ENCODE results near the gene PEAK3.

The PEAK3 gene

DNA sequence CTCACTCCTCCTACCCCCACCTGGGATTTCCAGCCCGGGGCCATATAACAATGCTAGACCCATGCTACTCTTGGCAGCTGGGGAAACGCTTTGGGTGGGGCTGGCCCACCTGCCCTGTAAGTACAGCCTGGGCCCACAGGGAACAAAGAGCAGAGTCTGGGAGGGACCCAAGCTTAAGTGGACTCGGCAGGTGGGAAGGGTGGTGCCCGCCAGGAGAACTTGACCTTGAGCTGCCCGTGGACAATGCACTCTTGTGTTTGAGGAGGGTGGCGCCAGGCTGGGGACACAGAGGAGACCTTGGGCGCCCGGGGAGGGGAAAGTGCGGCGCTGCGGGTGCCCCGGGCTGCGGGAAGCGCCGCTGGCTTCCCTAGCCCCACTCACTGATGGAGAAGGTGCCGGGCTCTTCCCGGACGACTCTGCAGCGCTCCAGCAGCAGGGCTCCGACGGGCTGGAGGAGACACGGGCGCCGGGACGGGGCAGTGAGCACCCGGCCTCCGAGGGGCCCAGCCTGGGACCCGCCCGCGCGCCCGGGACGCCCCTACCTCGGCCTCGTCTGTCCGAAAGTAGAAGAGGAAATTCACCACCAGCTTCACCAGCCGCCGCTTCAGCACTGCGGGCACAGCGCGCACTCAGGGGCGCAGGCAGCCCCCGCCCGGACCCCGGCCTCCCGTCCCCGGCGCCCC lies 46.5 kb downstream of the PEAK3 start:
- DNase-seq, result no peak

DNA sequence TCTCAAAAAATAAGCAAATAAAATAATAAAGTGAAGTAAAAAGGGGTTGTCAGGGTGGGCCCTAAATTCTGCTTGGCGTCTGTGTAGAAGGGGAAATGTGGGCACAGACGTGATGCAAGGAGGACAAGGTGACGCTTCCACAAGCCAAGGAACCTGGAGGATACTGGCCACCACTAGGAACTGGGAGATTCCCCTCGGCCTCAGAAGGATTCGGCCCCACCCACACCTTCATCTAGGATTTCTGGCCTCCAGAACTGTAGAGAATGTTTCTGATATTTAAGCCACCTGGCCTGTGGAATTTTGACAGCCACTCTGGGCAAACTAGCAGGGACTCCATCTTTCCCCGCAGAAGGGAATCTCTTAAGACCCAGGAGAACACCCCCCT lies 47.0 kb downstream of the PEAK3 start:
- no peak for DNase-seq

DNA sequence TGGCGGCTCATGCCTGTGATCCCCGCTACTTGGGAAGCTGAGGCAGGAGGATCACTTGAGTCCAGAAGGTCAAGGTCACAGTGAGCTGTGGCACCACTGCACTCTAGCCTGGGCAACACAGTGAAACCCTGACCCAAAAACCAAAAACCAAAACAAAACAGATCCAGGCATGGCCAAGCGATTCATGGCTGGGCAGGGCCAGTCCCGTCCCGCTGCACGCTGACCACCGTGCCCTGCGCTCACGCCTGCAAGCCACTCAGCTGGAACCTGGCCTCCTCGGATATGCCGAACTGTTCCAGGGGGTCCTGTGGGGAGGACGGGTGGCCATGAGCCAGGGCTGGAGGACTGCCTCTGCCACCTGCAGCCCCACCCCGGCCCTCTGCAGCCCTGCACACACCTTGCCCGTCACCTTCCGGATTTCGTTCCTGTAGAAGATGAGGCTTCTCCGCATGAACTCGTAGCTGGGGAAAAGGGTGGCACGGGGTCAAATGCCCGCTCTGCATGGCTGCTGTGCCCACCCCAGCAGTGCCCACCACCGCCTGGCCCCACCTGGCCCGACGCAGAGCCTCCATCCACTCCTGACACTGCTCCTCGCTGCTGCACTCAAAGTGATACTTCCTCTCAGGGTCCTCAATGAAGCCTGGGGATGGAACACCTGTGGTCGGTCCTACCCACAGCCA lies 48.2 kb downstream of the PEAK3 start:
- no peak for DNase-seq

DNA sequence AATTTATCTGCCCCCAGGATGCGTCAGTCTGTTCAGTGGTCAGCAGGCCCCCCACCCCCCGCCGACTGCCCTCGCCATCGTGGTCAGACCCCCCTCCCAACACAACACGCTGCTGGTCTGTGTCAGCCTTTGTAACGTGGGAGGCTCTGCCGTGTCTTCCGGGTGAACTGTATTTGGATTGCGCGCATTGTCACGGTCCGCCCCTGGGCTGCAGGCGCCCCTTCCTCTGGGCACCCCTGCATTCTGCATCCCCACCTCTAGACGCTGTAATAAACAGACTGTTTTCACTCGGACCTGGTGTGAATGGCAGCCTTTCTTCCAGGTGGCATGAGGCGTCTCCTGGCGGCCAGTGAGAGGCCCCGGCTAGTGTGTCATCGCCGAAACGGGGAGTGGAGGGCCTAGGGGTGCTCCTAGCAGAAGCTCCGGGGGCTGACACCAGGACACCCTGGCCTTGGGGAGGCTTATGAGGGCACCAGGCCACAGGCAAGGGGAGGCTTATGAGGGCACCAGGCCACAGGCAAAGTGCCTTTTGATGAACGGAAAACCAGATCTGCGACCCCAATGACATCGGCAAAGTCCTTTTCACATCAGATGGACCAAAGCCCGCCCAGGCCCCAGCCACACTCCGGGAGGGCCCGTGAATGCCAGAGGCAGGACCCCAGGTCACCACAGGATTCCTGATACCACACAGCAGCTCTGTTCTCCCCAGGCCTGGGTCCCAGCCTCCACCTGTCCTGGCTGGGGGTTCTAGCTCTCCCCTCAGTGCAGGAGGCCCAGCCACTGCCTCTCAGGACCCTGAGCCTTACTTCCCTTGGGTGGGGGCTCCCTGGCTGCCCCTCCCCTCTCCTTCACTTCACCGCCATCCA lies 49.5 kb downstream of the PEAK3 start:
- no peak for DNase-seq

DNA sequence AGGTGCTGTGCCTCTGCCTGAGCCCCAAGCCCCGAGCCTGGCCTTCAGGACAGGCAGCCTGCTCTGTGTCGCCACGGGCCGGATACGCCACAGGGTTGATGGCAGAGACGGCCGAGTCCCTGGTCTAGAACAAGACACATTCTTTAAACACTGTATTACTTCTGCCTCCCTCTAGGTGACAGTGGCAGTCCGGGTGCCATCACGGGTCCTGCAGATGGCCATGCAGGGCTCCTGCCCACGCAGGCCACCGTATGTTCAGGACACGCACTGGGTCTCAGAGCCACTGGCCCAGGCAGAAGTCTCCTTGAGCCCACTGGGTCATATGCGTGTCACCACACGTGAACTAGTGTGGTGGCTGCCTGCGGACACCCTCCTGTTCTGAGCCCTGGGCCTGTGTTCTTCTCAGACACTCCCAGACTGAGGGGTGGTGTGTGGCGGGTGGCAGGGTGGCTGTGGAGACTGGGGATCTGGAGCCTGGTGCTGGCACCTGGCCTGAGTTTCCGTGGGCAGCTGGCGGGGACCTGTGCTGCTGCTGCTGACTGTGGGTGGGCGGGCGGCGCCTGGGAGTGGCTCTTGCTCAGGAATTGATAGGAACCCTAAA lies 50.3 kb downstream of the PEAK3 start:
- DNase-seq, result no peak

DNA sequence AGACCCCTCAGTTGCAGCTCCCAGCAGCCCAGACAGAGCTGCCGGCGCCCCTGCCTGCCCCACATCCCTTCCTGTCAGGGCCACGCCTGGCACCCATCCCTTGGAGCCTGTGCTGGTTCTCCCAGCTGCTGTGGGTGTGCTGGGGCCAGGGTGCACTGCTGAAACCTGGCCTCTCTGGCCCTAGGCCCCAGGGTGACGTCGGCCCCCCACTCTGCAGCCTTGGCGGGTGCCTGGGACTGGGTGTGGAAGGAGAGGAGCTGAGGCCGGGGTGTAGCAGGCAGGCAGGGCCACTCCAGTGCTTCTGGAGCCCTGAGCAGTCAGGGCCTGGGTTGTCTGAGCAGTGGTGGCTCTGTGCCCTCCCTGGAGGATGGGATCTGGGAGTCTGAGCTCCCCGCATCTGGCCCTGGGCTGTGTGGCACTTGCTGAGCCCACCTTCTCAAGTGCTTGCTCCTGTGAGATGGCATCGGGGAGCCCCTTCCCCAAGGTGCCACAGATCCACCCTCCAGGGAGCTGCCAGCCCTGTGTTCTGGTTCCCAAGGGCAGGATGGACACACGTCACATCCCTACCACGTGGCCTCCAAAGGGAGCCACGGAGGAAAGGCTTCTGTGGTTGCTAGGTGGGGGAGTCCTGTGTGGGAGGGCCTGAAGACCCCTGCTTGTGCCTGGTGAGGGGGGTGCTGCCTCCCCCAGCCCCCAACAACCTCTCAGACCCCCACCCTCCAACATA lies 51.0 kb downstream of the PEAK3 start:
- DNase-seq, result no peak

DNA sequence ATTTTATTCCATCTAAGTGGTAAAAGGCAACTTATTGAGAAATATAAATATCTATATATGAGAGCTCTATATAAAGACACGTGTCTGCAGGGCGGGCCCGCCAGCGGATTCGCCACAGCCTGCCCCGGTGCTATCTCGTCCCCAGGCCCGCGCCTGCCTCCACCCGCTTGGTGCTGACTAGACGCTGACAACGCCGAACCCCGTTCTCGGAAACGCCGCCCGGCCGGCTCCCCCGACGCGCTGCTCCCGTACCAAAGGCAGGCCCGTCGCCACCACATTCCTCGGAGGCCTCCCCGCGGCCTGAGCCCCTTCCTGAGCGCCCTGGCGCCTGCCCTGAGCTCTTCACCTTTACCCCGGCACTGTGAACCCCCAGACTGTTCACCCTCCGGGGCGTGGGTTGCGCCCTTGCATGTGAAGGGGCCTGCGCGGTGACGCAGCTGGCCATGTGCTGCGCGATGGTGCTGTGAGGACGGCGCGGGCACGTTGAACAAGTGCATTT lies 51.9 kb downstream of the PEAK3 start:
- no peak for DNase-seq

DNA sequence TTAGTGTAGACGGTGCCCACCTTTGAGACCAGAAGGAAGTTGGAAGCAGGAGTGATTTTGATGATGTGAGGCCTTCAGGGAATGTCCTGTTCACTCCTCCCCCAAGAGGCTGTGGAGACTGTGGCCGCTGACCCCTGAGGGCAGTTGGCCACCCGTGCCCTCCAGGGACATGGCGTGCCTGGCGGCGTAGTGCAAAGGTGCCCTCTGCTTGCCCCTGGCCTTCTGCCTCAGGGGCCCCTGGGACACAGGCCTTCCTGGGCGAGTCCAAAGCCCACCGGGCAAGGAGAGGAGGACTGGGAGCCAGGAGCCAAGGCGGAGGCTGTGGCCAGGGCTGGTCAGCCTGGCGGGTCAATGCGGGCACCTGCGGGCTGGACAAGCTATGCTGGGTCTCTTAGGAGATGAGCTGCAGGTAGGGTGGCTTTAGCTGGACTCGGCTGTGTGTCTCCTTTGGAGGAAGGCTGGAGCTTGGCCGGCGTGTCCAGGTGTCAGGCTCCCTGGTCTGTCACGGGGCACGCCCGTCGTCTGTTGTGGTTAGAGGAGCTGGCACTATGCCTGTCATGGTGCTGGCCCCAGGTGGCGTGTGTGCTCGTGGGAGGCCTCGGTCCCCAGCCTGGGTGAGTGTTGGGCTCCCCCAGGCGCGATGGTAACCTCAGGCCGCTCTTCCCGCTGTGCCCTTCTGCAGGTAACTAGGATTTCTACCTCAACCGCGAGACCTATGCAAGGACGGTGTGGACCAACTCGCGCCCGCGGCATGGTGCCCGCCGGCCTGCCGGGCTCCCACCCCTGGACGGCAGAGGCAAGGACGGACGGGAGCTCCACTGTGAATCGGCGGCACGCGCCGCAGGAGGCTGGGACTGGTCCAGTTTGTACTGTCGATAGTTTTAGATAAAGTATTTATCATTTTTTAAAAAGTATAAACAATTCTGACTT lies 52.6 kb downstream of the PEAK3 start:
- no peak for DNase-seq

DNA sequence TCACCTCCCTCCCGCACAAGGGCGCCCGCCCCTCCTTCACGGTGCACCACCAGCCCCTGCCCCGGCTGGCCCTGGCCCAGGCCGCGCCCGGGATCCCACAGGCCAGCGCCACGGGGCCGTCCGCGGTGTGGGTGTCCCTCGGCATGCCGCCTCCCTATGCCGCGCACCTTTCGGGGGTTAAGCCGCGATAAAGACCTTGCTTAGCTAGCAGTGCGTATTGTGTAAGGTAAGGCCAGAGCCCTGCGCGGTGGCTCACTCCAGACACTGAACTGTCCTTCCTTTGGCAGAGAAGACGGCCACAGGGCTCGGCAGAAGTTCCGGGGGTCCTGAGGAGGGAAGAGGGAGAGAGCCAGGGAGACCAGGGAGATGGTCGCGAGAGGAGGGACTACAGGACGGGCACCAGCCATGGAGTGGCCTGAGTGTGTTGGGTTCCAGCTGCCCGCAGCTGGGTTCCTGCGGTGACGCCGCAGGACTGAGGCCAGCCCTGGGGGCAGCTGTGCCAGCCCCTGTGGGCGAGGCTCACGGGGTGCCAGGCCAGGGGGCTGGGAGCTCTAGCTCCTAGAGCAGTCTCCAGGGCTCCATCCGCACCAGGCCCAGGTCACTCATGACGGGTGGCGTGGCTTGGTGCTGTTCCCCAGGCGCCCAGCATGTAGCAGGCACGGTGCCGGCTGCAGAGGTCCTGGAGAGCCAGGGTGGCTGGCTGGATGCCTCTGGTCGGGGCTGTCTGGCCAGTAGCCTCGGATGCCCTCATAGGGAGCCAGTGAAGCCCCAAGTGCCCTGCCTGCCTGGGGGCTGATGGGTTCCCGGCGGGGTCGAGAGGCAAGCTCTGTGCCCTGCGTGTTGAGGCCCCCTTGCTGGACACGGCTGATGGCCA lies 53.6 kb downstream of the PEAK3 start:
- DNase-seq, result no peak

DNA sequence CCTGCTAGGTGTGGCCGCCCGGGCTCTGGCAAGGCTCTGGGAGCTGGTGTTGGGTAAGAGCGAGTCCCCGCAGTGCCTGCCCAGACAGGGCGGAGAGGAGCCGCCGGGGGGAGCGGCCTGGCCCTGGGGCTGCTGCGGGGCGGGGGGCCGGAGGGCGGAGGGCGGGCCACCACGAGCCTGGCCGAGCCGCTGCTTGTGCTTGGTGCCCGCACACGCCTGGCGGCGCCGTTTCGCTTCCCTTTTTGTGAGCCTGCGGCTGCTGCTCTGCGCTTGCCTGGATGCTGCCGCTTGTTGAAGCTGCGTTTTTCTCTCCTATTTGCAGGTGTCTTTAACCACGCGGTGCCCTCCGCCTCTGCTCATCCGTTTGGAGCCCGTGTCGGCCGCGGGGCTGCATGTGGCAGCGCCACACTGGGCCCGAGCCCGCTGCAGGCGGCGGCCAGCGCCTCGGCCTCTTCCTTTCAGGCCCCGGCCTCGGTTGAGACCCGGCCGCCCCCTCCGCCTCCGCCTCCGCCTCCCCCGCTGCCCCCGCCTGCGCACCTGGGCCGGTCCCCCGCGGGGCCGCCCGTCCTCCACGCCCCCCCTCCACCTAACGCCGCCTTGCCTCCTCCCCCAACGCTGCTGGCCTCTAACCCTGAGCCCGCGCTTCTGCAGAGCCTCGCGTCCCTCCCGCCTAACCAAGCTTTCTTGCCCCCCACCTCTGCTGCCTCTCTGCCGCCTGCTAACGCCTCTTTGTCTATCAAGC lies 54.4 kb downstream of the PEAK3 start:
- DNase-seq, result no peak

DNA sequence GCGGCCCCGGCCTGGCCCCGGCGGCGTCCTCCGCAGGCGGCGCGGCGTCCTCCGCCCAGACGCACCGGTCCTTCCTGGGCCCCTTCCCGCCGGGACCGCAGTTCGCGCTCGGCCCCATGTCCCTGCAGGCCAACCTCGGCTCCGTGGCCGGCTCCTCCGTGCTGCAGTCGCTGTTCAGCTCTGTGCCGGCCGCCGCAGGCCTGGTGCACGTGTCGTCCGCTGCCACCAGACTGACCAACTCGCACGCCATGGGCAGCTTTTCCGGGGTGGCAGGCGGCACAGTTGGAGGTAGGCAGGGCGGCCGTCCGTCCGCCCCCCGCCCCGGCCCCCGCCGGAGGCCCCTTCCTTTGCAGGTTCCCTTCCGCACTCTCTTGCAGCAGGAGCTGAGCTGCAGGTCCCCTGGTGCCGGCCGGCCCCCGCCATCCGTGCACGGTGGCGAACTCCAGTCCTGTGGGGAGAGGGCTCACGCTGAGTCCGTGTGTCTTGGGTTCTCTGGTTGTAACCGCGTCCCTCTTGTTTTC lies 55.1 kb downstream of the PEAK3 start:
- no peak for DNase-seq

DNA sequence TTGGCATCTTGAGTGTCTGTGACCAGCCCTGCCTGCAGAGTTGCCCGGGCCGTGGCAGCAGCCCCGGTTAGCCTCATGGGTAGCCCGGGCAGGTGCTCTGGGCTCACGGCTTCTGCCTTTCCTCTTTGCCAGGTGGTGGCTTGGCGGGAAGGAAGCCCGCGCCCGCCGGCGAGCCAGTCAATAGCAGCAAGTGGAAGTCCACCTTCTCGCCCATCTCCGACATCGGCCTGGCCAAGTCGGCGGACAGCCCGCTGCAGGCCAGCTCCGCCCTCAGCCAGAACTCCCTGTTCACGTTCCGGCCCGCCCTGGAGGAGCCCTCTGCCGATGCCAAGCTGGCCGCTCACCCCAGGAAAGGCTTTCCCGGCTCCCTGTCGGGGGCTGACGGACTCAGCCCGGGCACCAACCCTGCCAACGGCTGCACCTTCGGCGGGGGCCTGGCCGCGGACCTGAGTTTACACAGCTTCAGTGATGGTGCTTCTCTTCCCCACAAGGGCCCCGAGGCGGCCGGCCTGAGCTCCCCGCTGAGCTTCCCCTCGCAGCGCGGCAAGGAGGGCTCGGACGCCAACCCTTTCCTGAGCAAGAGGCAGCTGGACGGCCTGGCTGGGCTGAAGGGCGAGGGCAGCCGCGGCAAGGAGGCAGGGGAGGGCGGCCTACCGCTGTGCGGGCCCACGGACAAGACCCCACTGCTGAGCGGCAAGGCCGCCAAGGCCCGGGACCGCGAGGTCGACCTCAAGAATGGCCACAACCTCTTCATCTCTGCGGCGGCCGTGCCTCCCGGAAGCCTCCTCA lies 55.7 kb downstream of the PEAK3 start:
- DNase-seq, result no peak

DNA sequence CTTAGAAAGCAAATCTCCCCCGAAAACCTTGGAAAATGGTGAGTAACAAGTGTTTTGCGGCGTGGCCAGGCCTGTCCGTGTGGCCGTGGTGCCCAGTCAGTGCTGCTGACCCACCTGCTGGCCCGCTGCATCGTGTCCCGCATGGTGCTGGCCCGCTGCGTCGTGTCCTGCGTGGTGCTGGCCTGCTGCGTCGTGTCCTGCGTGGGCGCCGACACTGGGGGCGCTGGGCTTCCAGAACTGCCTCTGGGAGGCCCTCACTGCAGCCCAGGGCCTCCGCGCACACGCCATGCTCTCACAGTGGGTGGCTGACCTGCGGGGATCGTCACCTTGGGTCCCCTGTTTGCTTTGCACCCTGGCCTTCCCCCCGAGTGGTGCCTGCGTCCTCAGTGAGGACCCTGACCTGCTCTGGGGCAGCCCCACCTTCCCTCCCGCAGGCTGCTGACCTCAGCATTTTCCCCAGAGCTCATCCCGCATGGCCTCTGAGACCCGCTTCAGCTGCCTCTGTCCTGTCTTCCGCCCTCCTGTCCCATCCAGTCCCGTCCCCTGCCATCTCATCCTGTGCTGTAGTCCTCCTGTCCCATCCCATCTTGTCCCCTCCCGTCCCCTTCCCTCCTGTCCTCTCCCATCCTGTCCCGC lies 56.4 kb downstream of the PEAK3 start:
- no peak for DNase-seq

DNA sequence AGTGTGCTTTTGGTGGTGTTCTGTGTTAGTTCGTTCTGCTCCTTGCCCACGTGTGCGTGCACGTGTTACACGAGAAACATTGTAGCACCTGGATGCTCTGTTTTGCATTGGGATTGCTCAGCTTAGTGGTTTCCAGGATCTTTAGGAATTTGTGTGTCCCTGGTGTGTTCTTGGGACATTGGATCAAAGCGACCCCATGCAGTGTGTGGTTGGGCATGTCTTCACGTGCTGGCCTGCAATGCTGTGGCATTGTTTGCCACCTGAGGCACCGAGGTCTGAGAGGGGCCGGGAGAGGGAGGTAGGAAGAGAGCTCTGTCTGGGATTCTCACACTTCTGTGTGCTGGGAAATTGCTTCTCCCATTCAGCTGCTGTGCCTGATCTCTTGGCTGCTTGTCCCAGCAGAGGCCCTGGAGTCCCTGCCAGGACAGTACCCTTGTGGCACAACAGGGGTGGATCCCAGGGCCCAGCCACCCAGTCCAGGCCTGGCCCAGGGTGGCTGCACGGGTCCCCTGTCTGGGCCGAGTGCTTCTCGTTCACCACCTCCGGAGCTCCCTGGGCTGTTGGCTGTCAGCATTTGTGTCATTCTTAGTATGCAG lies 57.1 kb downstream of the PEAK3 start:
- DNase-seq, result no peak
